Mucosa of descending colon (tissue), 3 donors: Measurements from ENCODE around the gene MAN1C1. TPM values are rescaled to one million over a fixed set of nuclear protein-coding genes. Genes with fewer than 3 reads are reported as not detected.

Experiments used
- ATAC-seq: fragments of 200-7000 bp; cut with Tn5 transposase; one replicate; pipeline ENCODE4 v1.9.1; 2020; ENCODE audit warnings: mild to moderate bottlenecking, moderate library complexity
- DNase-seq, 3 donors: peaks; one replicate each; pipeline ENCODE4 v3.0.0-alpha.2; 2020
- H3K36me3 ChIP-seq: fragments of 200-600 bp; one replicate; pipeline ENCODE4 v1.8.0; 2021; ENCODE audit warnings: low read depth, mild to moderate bottlenecking
- H3K4me1 ChIP-seq: fragments of 200-600 bp; one replicate; pipeline ENCODE4 v1.8.0; 2021; ENCODE audit warnings: low read depth, mild to moderate bottlenecking
- H3K4me3 ChIP-seq: fragments of 200-600 bp; one replicate; pipeline ENCODE4 v1.8.0; 2021; ENCODE audit warnings: mild to moderate bottlenecking
- H3K9me3 ChIP-seq: fragments of 200-600 bp; one replicate; pipeline ENCODE4 v1.8.0; 2021; ENCODE audit warnings: mild to moderate bottlenecking
- intact Hi-C, 2 donors: fragments of 100-400 bp; cut with DNase I in 1 of 2; cut with micrococcal nuclease in 1 of 2; formaldehyde crosslinking; loops; one replicate each; pipeline versions ENCODE4 v1.11.0 to v1.11.1; 2022; cut with DNase I, micrococcal nuclease
- long read RNA-seq, 2 donors: library from polyadenylated mRNA; unstranded; transcript quantifications; one replicate each; pipeline ENCODE4 v2.0.0, GENCODE V29; 2019 to 2021
- total RNA-seq, 3 donors: library from RNA; stranded (reverse); fragmentation: NEBNext Ultra II Directional in 2 of 3; extraction: Animal tissue kit (Norgen Biotek cat#: 25700) in 2 of 3; gene quantifications; one replicate each; pipeline versions ENCODE4 v1.2.1 to v1.2.4, GENCODE V29; 2021 to 2023
- TF ChIP-seq, protein P1 (sequence below): fragments of 200-600 bp; IDR thresholded peaks from one replicate; pipeline ENCODE4 v1.8.0; 2022; ENCODE audit warnings: antibody characterized with exemption, mild to moderate bottlenecking
- donor health status: DM: no; HTN: no; CAD: no; lungs with moderate emphysema.
- donor health status: DM: no; HTN: no; CAD: no.
- donor health status: DM: no; HTN: yes; CAD: no.

MAN1C1 gene
- 10 to 100 TPM in 1 of 3 donors, 1 to 10 TPM in 2; 2.5 to 22.0 (median 6.1) TPM for total RNA-seq
- long read RNA-seq, donor 1, full-length matches to known transcripts = 30 of 40 reads
- long read RNA-seq, donor 1, partial matches to known transcripts = 5 of 40 reads
- long read RNA-seq, donor 1, other reads (novel, unspliced or antisense) = 5 of 40 reads
- long read RNA-seq, donor 2, partial matches to known transcripts = 1 of 2 reads
- long read RNA-seq, donor 2, other reads (novel, unspliced or antisense) = 1 of 2 reads

DNA sequence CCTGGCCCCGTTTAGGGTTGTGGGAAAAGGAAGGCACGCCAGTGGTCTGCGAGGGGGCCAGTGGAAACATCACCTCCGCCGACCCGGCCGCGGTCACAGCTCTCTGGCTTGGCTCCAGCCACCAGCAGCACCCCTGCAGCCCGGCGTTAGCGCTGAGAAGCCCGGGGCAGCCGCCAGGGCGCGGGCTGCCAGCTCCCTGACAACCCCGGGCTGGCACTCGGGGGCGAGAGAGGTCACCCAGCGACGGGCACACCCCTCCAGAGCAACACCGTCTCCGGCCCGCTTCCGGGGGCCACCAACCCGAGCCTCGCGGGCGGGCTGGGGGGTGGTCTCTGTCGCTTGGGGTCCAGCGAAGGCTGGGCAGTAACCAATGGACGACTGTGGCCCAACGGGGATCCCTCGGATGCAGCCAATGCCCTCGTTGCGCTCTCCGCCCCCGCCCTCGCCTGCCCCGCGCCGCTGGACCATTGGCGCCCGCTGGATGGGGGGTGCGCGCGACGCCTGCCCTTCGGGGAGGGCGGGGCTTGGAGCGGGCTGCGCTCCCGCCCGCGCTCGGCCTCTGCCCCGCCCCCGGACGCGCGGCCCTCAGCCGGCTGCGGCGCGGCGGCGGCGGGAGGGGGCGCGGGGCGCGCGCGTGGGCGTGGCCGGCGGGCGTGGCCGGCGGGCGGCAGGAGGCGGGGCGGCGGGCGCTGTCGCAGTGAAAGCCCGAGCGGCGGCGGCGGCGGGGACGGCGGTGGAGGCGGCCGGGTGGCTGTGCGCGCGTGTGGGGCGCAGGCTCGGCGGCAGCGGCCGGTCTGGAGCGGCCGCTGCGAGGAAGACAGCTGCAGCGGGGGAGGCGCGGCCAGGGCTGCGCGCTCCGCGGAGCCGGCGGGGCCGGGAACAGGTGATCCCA lies at the start of gene MAN1C1:
Gene MAN1C1, plus strand, starts transcription at position 697 of the 892 bp plus-strand sequence. CDS start 1,007 bp downstream, outside the sequence.
- Histone ChIP-seq H3K9me3 (no peaks in the 10 kb centered on the region), H3K36me3 (no peaks in the 10 kb centered on the region), H3K4me1 (peaks cover 17% of the 10 kb centered on the region), H3K4me3 (peak within 1 kb of the TSS; percentile 36)
- intact Hi-C loops = loop anchor here in 1 of 2 donors (10.0 kb wide), 1 partner anchor 178 kb away; no protein-coding TSS in a partner anchor
- ATAC-seq (peak; percentile 93), DNase-seq (peak; percentile 82 to 89 (median 89))
- TF ChIP-seq, protein P1, sequence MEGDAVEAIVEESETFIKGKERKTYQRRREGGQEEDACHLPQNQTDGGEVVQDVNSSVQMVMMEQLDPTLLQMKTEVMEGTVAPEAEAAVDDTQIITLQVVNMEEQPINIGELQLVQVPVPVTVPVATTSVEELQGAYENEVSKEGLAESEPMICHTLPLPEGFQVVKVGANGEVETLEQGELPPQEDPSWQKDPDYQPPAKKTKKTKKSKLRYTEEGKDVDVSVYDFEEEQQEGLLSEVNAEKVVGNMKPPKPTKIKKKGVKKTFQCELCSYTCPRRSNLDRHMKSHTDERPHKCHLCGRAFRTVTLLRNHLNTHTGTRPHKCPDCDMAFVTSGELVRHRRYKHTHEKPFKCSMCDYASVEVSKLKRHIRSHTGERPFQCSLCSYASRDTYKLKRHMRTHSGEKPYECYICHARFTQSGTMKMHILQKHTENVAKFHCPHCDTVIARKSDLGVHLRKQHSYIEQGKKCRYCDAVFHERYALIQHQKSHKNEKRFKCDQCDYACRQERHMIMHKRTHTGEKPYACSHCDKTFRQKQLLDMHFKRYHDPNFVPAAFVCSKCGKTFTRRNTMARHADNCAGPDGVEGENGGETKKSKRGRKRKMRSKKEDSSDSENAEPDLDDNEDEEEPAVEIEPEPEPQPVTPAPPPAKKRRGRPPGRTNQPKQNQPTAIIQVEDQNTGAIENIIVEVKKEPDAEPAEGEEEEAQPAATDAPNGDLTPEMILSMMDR = peak; percentile 16

DNA sequence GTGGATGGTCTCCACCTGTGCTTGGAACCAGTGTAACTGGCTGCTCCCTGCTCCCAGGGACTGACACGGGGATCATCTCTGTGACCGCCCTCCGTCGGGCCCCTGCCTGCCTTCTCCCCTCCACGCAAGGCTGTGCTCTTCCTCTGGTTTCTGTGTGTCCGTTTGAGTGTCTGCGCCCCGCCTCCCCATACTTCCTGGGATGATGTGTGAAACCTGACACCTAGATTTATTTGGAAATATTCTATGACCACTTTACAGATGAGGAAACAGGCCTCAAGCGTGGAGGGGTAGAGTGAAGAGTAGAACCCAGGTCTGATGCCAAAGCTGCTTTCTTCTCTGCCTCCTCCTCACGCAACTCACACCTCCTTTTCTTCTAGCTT lies 48.9 kb upstream of the MAN1C1 start:
- peaks cover 4% of the 10 kb centered on the region for H3K4me1 ChIP-seq
- intact Hi-C loops = no loop called here
- TF ChIP-seq, protein P1 = no peak

DNA sequence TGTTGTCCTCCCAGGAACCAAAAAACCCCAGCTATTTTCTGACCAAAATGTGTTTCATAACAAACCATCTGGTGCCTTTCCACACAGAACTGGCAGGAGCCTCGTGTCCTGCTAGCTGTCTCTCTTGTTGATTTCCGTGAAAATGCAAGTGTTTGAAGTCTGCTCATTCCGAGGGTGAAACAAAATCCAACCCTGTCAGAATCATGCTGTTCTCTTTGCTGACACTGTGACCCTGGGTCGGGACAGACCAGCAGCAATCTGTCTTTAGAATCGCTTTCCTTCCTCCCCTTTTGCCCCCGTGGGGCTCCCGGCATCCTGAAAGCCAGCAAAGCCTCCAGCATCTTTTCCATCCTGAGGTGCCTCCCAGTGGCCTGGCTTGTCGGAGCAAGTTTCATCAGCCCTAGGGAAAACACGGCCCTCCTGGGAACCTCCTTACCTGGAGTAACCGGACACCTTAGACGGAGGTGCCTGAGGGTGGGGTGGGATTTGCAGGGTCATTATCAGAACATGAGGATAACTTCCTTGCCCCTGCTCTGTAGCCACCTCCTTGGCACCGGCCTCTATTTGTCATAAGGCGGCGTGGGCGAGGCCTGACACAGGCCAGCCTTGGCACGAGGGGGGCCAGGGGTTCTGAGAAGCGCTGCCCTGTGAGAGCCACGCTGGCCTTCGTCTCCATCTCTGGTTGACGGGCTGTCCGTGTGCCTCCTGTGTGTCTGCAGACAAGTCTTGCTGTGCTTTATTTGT lies 48.3 kb upstream of the MAN1C1 start:
- no peaks in the 10 kb centered on the region for H3K36me3 ChIP-seq
- TF ChIP-seq, protein P1 = no peak
- H3K9me3 ChIP-seq = no peaks in the 10 kb centered on the region
- intact Hi-C loops = no loop called here
- ATAC-seq = no peak
- no peak for DNase-seq
- peaks cover 3% of the 10 kb centered on the region for H3K4me1 ChIP-seq
- no peak overlapping the region for H3K4me3 ChIP-seq

More for the DNA sequence above, 48.9 kb upstream of the MAN1C1 start:
- Histone ChIP-seq H3K9me3 (no peaks in the 10 kb centered on the region), H3K36me3 (no peaks in the 10 kb centered on the region), H3K4me3 (no peak overlapping the region)
- ATAC-seq (no peak), DNase-seq (peak in 1 of 3 donors; percentile 33)

DNA sequence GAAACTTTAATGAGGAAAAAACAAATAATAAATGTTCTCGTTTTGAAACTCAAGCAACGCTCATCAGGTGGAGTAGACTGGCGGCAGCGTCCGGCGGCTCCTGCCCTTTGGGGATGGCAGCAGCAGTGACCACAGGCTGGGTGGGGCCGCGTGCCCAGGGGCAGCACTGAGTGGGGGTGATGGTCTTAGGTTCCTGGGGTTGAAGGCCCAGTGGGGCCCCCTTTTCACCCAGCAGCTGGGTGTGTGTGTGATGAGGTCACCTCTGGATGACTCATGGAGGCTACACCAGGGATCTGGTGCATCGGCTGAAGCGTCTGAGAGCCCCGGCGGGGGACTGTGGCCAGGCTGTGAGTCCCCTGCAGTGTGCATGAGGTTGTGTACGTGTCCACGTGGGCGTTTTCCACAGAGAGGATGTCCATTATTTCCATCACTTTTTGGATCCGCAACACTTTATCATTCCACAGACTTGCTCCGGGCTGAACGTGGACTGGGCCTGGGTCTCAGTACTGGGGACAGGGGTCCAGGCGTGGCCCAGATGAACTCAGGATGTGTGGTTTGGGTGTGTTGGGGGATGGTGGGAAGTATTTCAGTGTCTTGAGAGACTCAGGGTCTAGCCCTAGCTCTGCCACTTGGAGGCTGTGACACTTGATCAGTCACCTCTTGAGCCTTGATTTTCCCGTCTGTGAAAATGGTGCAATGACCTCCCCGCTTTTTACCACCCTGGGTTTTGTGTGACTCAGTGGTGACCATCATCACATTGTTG lies 47.6 kb upstream of the MAN1C1 start:
- no peak overlapping the region for H3K4me3 ChIP-seq
- DNase-seq (no peak), ATAC-seq (no peak)
- H3K36me3 ChIP-seq = no peaks in the 10 kb centered on the region
- peaks cover 5% of the 10 kb centered on the region for H3K4me1 ChIP-seq
- no peaks in the 10 kb centered on the region for H3K9me3 ChIP-seq
- TF ChIP-seq, protein P1 = no peak
- intact Hi-C loops = no loop called here
